Measurements from ENCODE around the gene CHSY1.

Gene CHSY1

GRCh38 chr15:101142711-101143110 lies 109.1 kb downstream of the CHSY1 start:
- Histone ChIP-seq H3K36me3 (replicated peaks) (no peaks in the 10 kb centered on the region), H3K27me3 (ENCODE audit: low read depth) (no peaks in the 10 kb centered on the region), H3K4me1 (no peaks in the 10 kb centered on the region), H3K9me3 (no peaks in the 10 kb centered on the region), H3K4me3 (no peak overlapping the region)
- in situ Hi-C loops (cut with MboI; ENCODE audit: low sequenced_read_pairs), result no loop called here
- DNase-seq (ENCODE audit: low spot score in 2 of 2), result no peak

DNA sequence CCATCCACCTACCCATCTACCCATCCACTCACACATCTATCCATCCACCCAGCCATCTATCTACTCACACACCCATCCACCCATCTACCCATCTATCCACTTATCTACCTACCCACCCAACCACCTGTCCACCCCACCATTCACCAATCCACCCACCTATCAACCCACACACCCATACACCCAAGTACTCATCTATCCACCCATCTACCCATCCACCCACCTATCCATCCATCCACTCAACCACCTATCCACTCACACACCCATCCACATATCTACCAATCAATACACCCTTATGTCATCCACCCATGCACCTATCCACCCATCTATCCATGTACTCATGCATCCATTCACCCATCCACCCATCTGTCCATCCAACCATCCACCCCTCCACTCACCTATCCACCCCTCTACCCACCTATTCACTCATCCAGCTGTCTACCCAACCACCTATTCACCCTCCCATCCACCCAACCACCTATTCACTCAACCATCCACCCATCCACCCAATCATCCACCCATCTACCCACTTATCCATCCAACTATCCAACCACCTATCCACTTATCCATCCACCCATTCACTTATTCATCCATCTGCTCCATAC lies 109.8 kb downstream of the CHSY1 start:
- H3K4me1 ChIP-seq, result no peaks in the 10 kb centered on the region
- H3K27me3 ChIP-seq (ENCODE audit: low read depth), result no peaks in the 10 kb centered on the region
- H3K36me3 ChIP-seq (replicated peaks), result no peaks in the 10 kb centered on the region
- H3K4me3 ChIP-seq, result no peak overlapping the region
- in situ Hi-C loops (cut with MboI; ENCODE audit: low sequenced_read_pairs), result no loop called here
- DNase-seq (ENCODE audit: low spot score in 2 of 2), result no peak
- no peaks in the 10 kb centered on the region for H3K9me3 ChIP-seq

DNA sequence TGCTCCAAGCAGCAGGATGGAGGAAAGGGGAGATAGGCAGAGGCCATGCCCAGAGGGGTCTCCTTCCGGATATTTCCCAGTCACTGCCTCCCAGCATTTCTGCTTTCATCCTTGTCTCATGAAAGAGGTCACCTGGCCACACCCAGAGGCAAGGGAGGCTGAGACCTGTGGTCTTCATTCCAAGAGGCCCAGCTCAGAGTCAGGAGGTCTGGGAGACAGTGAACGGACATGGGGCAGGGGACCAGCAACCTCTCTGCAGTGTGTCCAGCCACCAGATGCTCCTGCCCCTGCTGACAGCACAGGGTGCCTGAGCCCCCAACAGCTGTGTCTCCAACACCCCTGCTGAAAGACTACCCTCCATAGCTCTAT lies 111.2 kb downstream of the CHSY1 start:
- in situ Hi-C loops (cut with MboI; ENCODE audit: low sequenced_read_pairs), result no loop called here
- Histone ChIP-seq H3K4me3 (no peak overlapping the region), H3K4me1 (no peaks in the 10 kb centered on the region), H3K9me3 (no peaks in the 10 kb centered on the region), H3K36me3 (replicated peaks) (no peaks in the 10 kb centered on the region), H3K27me3 (ENCODE audit: low read depth) (no peaks in the 10 kb centered on the region)
- DNase-seq (ENCODE audit: low spot score in 2 of 2), result no peak

- DNase-seq (ENCODE audit: low spot score in 2 of 2), result no peak
- H3K4me1 ChIP-seq, result no peaks in the 10 kb centered on the region
- H3K4me3 ChIP-seq, result no peak overlapping the region
- in situ Hi-C loops (cut with MboI; ENCODE audit: low sequenced_read_pairs), result no loop called here
- H3K9me3 ChIP-seq, result no peaks in the 10 kb centered on the region; the same call in 1 of the 2 replicates
- H3K36me3 ChIP-seq (replicated peaks), result no peaks in the 10 kb centered on the region
- no peaks in the 10 kb centered on the region for H3K27me3 ChIP-seq (ENCODE audit: low read depth)
These were observed 111.7 kb downstream of the CHSY1 start for GRCh38 chr15:101139986-101140696.

GRCh38 chr15:101138913-101139880 lies 112.7 kb downstream of the CHSY1 start:
- no peak for DNase-seq (ENCODE audit: low spot score in 2 of 2)
- no peaks in the 10 kb centered on the region for H3K4me1 ChIP-seq
- H3K36me3 ChIP-seq (replicated peaks), result no peaks in the 10 kb centered on the region
- in situ Hi-C loops (cut with MboI; ENCODE audit: low sequenced_read_pairs), result no loop called here
- H3K27me3 ChIP-seq (ENCODE audit: low read depth), result no peaks in the 10 kb centered on the region
- no peak overlapping the region for H3K4me3 ChIP-seq
- peaks cover 4% of the 10 kb centered on the region; the same call in 1 of the 2 replicates for H3K9me3 ChIP-seq

GRCh38 chr15:101138086-101138660 lies 113.7 kb downstream of the CHSY1 start:
- Histone ChIP-seq H3K4me1 (no peaks in the 10 kb centered on the region), H3K27me3 (ENCODE audit: low read depth) (no peaks in the 10 kb centered on the region), H3K4me3 (no peak overlapping the region), H3K9me3 (peaks cover 4% of the 10 kb centered on the region; the same call in 1 of the 2 replicates), H3K36me3 (replicated peaks) (no peaks in the 10 kb centered on the region)
- in situ Hi-C loops (cut with MboI; ENCODE audit: low sequenced_read_pairs), result no loop called here
- DNase-seq (ENCODE audit: low spot score in 2 of 2), result no peak

DNA sequence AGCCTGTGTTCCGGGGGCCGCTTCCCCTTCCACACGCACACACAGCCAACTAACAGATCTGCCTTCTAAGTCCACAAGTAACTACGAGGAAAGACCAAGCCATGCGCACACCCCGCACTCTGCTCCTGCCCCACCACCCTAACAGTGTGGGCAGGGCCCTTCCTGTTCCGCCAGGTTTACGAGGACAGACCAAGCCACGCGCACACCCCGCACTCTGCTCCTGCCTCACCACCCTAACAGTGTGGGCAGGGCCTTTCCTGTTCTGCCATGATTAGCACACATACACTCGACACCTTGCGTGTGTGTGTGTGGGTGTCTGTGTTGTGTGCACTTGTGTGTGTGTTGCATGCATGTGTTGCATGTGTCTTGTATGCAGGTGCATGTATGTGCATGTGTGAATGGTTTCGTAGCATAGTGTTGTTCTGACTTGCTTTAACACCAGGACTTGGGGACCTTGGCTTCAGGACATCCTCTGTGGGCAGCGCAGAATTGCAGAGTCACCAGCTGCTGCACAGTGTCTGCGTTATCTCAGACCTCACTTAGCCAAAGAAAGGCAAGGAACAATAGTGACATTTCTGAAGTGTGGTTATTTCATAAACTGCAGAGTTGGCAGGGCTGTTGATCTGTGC lies 114.4 kb downstream of the CHSY1 start:
- in situ Hi-C loops (cut with MboI; ENCODE audit: low sequenced_read_pairs), result no loop called here
- Histone ChIP-seq H3K9me3 (peaks cover 4% of the 10 kb centered on the region; the same call in 1 of the 2 replicates), H3K36me3 (replicated peaks) (no peaks in the 10 kb centered on the region), H3K4me1 (no peaks in the 10 kb centered on the region), H3K27me3 (ENCODE audit: low read depth) (no peaks in the 10 kb centered on the region), H3K4me3 (no peak overlapping the region)
- DNase-seq (ENCODE audit: low spot score in 2 of 2), result no peak

GRCh38 chr15:101136381-101137268 lies 115.2 kb downstream of the CHSY1 start:
- in situ Hi-C loops (cut with MboI; ENCODE audit: low sequenced_read_pairs), result no loop called here
- H3K27me3 ChIP-seq (ENCODE audit: low read depth), result no peaks in the 10 kb centered on the region
- H3K36me3 ChIP-seq (replicated peaks), result no peaks in the 10 kb centered on the region
- H3K9me3 ChIP-seq, result peaks cover 4% of the 10 kb centered on the region; the same call in 1 of the 2 replicates
- H3K4me1 ChIP-seq, result no peaks in the 10 kb centered on the region
- no peak overlapping the region for H3K4me3 ChIP-seq
- no peak for DNase-seq (ENCODE audit: low spot score in 2 of 2)

GRCh38 chr15:101135532-101136166 lies 116.2 kb downstream of the CHSY1 start:
- no peaks in the 10 kb centered on the region for H3K27me3 ChIP-seq (ENCODE audit: low read depth)
- DNase-seq (ENCODE audit: low spot score in 2 of 2), result no peak
- no peaks in the 10 kb centered on the region for H3K36me3 ChIP-seq (replicated peaks)
- H3K4me1 ChIP-seq, result no peaks in the 10 kb centered on the region
- peaks cover 4% of the 10 kb centered on the region; the same call in 1 of the 2 replicates for H3K9me3 ChIP-seq
- no peak overlapping the region for H3K4me3 ChIP-seq
- in situ Hi-C loops (cut with MboI; ENCODE audit: low sequenced_read_pairs), result no loop called here

DNA sequence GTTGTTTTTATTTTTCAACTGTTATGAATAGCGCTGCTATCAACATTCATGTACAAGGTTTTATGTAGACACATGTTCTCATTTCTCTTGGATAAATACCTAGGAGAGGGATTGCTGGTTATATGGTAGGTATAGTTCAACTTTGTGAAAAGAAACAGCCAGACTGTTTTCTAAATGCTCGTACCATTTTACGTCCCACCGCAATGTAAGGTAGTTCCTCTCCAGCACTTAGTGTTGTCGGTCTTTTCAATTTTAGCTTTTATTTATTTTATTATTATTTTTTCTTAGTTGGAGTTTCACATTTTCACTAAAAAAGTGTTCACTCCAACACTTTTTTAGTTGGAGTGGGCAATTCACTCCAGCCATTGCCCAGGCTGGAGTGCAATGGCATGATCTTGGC lies 117.1 kb downstream of the CHSY1 start:
- no peak for DNase-seq (ENCODE audit: low spot score in 2 of 2)
- Histone ChIP-seq H3K27me3 (ENCODE audit: low read depth) (no peaks in the 10 kb centered on the region), H3K9me3 (peaks cover 4% of the 10 kb centered on the region; the same call in 1 of the 2 replicates), H3K36me3 (replicated peaks) (no peaks in the 10 kb centered on the region), H3K4me1 (no peaks in the 10 kb centered on the region), H3K4me3 (no peak overlapping the region)
- in situ Hi-C loops (cut with MboI; ENCODE audit: low sequenced_read_pairs), result no loop called here

DNA sequence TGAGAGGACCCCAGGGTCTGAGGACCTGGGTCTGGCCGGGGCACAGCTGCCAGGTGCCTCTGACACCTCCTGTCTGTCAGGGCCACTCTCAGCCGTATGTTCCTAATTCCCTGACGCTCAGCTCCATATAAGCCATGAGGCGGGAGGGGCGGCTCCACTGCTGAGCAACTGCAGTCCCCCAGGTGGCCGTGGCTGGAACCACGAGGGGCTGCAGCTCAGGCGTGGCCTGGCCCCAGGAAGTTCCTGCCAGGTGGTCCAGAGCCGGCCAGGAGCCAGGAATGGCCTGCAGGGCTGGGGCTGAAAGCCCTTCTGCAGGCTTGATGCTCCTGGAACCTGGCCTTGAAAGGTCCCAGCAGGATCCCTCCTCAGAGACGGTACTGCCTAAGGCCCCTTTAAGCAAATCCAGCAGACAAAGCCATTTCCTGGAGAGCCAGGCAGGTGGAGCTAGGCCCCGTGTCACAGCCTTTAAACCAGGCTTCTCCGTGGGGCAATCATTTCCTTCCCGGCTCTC lies 118.0 kb downstream of the CHSY1 start:
- Histone ChIP-seq H3K4me1 (no peaks in the 10 kb centered on the region), H3K9me3 (peaks cover 4% of the 10 kb centered on the region; the same call in 1 of the 2 replicates), H3K4me3 (no peak overlapping the region), H3K27me3 (ENCODE audit: low read depth) (no peaks in the 10 kb centered on the region), H3K36me3 (replicated peaks) (no peaks in the 10 kb centered on the region)
- no peak for DNase-seq (ENCODE audit: low spot score in 2 of 2)
- in situ Hi-C loops (cut with MboI; ENCODE audit: low sequenced_read_pairs), result no loop called here

GRCh38 chr15:101133181-101133460 lies 118.7 kb downstream of the CHSY1 start:
- Histone ChIP-seq H3K27me3 (ENCODE audit: low read depth) (no peaks in the 10 kb centered on the region), H3K4me1 (no peaks in the 10 kb centered on the region), H3K36me3 (replicated peaks) (no peaks in the 10 kb centered on the region), H3K9me3 (peaks cover 4% of the 10 kb centered on the region; the same call in 1 of the 2 replicates), H3K4me3 (no peak overlapping the region)
- in situ Hi-C loops (cut with MboI; ENCODE audit: low sequenced_read_pairs), result no loop called here
- no peak for DNase-seq (ENCODE audit: low spot score in 2 of 2)

Measured in HAP-1 (cell line).